Endothelial cell of umbilical vein (primary cell): ENCODE results near the gene CUX1. TPM values are rescaled to one million over a fixed set of nuclear protein-coding genes. Genes with fewer than 3 reads are reported as not detected.
"Not testable (repeated sequence)": the region's sequence is repeated elsewhere in the genome, so short reads cannot be mapped to it uniquely, and the experiment has no call there.

ENCODE experiments used
- BruUV-seq: library from RNA; stranded (reverse); fragments of 400-500 nt; replicated peaks from 2 replicates; lab custom pipeline; 2021; lab: Mats Ljungman, UMichigan
- CTCF ChIA-PET: fragments of 300-600, 350-600 bp; sonication (Branson Sonifier 250); formaldehyde crosslinking; loops from one replicate; lab custom pipeline; 2021; ENCODE audit warnings: antibody characterized with exemption, inconsistent platforms; lab: Charles Lee
- POLR2A ChIA-PET: fragments of 300-600, 350-600 bp; sonication (Branson Sonifier 250); formaldehyde crosslinking; loops from one replicate; lab custom pipeline; 2021; ENCODE audit warnings: antibody characterized with exemption, inconsistent platforms; lab: Charles Lee
- DNase-seq: peaks from one replicate; pipeline ENCODE4 v3.0.0-alpha.2; 2011; ENCODE audit warnings: low read depth, low spot score
- FAIRE-seq: peaks from 2 replicates; lab custom pipeline; 2011; peaks lifted over from hg19 to GRCh38; lab: Jason Lieb, UNC
- H2AFZ ChIP-seq: 2 replicates; pipeline ENCODE4 v1.6.0; 2012; ENCODE audit warnings: low read depth, low read length, control low read depth, inconsistent platforms
- H3K27ac ChIP-seq: 2 replicates; pipeline ENCODE4 v1.5.1; 2011; ENCODE audit warnings: low read depth, mild to moderate bottlenecking, control low read depth, low read length, moderate library complexity; ENCODE audit not compliant: insufficient read depth
- H3K27me3 ChIP-seq, 2 experiments: 2 replicates each; pipeline versions ENCODE4 v1.6.0 to v1.6.1; 2011; ENCODE audit warnings: low read length in 2 of 2, mixed read lengths in 1 of 2; ENCODE audit not compliant: control insufficient read depth in 2 of 2, insufficient read depth in 2 of 2
- H3K36me3 ChIP-seq, 2 experiments: 2 replicates in 1 of 2; 3 replicates in 1 of 2; pipeline ENCODE4 v1.5.1; 2011; ENCODE audit warnings: low read length in 2 of 2, mild to moderate bottlenecking in 1 of 2, moderate library complexity in 1 of 2; ENCODE audit not compliant: control insufficient read depth in 2 of 2, insufficient read depth in 2 of 2; ENCODE audit errors: extremely low read depth in 1 of 2
- H3K4me1 ChIP-seq: 3 replicates; pipeline ENCODE4 v1.5.1; 2011; ENCODE audit warnings: mild to moderate bottlenecking, low read length; ENCODE audit not compliant: control insufficient read depth, insufficient read depth; ENCODE audit errors: extremely low read depth
- H3K4me2 ChIP-seq: 2 replicates; pipeline ENCODE4 v1.6.1; 2011; ENCODE audit warnings: low read length, control low read depth, mixed read lengths; ENCODE audit not compliant: insufficient read depth
- H3K4me3 ChIP-seq, 3 experiments: fragments of 200-600 bp in 1 of 3; sonication (generic), shearing (Covaris generic) in 1 of 3; replicated peaks in 1 of 3; 2 replicates each; pipeline ENCODE4 v1.5.1; 2011 to 2016; ENCODE audit warnings: control low read depth in 3 of 3, low read length in 3 of 3, mild to moderate bottlenecking in 2 of 3, inconsistent platforms in 1 of 3, low read depth in 1 of 3, moderate library complexity in 1 of 3; ENCODE audit not compliant: insufficient read depth in 1 of 3
- H3K79me2 ChIP-seq: 2 replicates; pipeline ENCODE4 v1.6.0; 2012; ENCODE audit warnings: low read length, inconsistent platforms; ENCODE audit not compliant: control insufficient read depth, insufficient read depth
- H3K9ac ChIP-seq: replicated peaks from 2 replicates; pipeline ENCODE3; 2011; ENCODE audit warnings: low read length, control low read depth; ENCODE audit not compliant: insufficient read depth; ENCODE audit errors: extremely low read depth
- H3K9me1 ChIP-seq: replicated peaks from 3 replicates; pipeline ENCODE4 v1.6.0; 2011; ENCODE audit warnings: mild to moderate bottlenecking, low read length; ENCODE audit not compliant: control insufficient read depth, insufficient read depth; ENCODE audit errors: extremely low read depth
- H3K9me3 ChIP-seq: replicated peaks from 2 replicates; pipeline ENCODE4 v1.5.1; 2012; ENCODE audit warnings: low read length, inconsistent platforms; ENCODE audit not compliant: control insufficient read depth, insufficient read depth
- H4K20me1 ChIP-seq: replicated peaks from 2 replicates; pipeline ENCODE3; 2011; ENCODE audit warnings: mild to moderate bottlenecking, low read length; ENCODE audit not compliant: control insufficient read depth, insufficient read depth; ENCODE audit errors: extremely low read depth
- dilution Hi-C: fragments of 300-500 bp; cut with MboI; formaldehyde crosslinking; loops from one replicate; pipeline ENCODE4 v1.15.0; 2019; ENCODE audit warnings: low sequenced_read_pairs; ENCODE audit not compliant: extremely low pct_ligation_motif_present
- intact Hi-C: fragments of 100-400 bp; cut with micrococcal nuclease; formaldehyde crosslinking; loops from one replicate; pipeline ENCODE4 v1.10.0; 2022
- microRNA-seq: library from miRNA; unstranded; fragments of <30 nt; microRNA quantifications from one replicate; pipeline ENCODE4 v1.2.0, GENCODE V29; 2021; ENCODE audit warnings: borderline number of aligned reads, borderline replicate concordance
- polyA plus RNA-seq, 4 experiments: library from polyadenylated mRNA; depleted of rRNA in 3 of 4; stranded (reverse) in 3 of 4; unstranded in 1 of 4; fragments of >200 nt; gene quantifications; 2 replicates each; pipeline versions ENCODE4 v1.2.1 to v1.2.3, GENCODE V29; 2011 to 2012; ENCODE audit warnings: missing spikeins in 1 of 4
- small RNA-seq: library from RNA; depleted of rRNA; stranded (forward); fragments of <200 nt; gene quantifications from one replicate; pipeline ENCODE3, GENCODE V24; 2012; ENCODE audit warnings: low replicate concordance, low read depth; ENCODE audit not compliant: insufficient read depth, insufficient read length
- total RNA-seq: library from RNA; stranded (reverse); gene quantifications from 2 replicates; pipeline ENCODE4 v1.2.3, GENCODE V29; 2021

Gene CUX1
- total and polyA plus RNA-seq, 2 donors (not counting 3 experiments of a cell fraction or from before 2014, with no cell fraction given) = 13.8 to 49.8 TPM

DNA sequence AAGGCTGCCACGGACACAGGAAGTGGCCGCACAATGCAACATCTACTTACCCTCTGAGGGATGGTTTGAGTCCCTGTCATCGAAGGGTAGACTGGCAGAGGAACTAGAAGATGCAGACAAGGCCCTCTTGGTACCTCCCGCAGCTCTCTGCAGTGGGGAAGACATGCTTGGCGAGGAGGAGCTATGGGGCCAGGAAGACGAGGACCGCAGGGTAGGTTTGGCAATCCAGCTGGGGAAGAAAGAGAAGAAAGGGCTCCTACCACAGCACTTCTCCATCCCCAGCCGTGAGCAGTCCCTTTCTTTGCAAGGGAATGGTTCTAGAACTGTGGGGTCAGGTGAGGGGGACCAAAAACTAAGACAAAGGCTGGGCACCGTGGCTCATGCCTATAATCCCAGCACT is 511.9 kb downstream of the CUX1 start:
- H3K27me3 ChIP-seq, H3K36me3 ChIP-seq, H3K4me2 ChIP-seq, dilution Hi-C loops, H3K9me1 ChIP-seq, BruUV-seq, intact Hi-C loops, POLR2A ChIA-PET, H3K9me3 ChIP-seq, DNase-seq, FAIRE-seq, H3K4me1 ChIP-seq, H2AFZ ChIP-seq, H3K4me3 ChIP-seq, CTCF ChIA-PET, H3K27ac ChIP-seq, H4K20me1 ChIP-seq, H3K79me2 ChIP-seq, H3K9ac ChIP-seq: not testable (repeated sequence)

- POLR2A ChIA-PET, H3K9me3 ChIP-seq, H3K36me3 ChIP-seq, H2AFZ ChIP-seq, H3K79me2 ChIP-seq, H3K27ac ChIP-seq, H3K4me2 ChIP-seq, H3K9ac ChIP-seq, H3K27me3 ChIP-seq, H3K9me1 ChIP-seq, FAIRE-seq, BruUV-seq, H3K4me1 ChIP-seq, intact Hi-C loops, H4K20me1 ChIP-seq, dilution Hi-C loops, H3K4me3 ChIP-seq, DNase-seq: not testable (repeated sequence)
- CTCF ChIA-PET = interaction anchor here (0.6 to 1.0 kb wide), 3 partner anchors 13 to 130 kb away, joined by 3 read pairs; no protein-coding TSS in a partner anchor
Measured at GRCh38 chr7:102330666-102331460, 513.4 kb downstream of the CUX1 start.

Small RNA genes lying within 50 kb of the gene (microRNA-seq; reads per million reads assigned to microRNA genes)
- gene MIR4285 = not detected

Small RNA genes lying within 50 kb of the gene (small RNA-seq; reads per million reads assigned to genes)
- gene AC005086.2 = not detected
- gene AC005086.3 = not detected
- gene AC005086.4 = not detected
- gene AC005088.1 = not detected
- not detected for gene MIR4285
- gene RF00554 = not detected

Other genes starting within 250 kb of the CUX1 start
- gene MYL10, start 188.3 kb upstream of the CUX1 start, total RNA-seq = not detected in 2 replicates
- not detected in 2 replicates for gene MYL10, start 188.3 kb upstream of the CUX1 start, polyA plus RNA-seq